GM19372 (cell line): ENCODE measurements around the gene SLC46A1.

ENCODE experiments used
- ATAC-seq: cut with Tn5 transposase; IDR thresholded peaks from one replicate; pipeline ENCODE4 v1.9.1; 2021; ENCODE audit warnings: mild to moderate bottlenecking, low read depth, moderate library complexity; ENCODE audit not compliant: unreplicated experiment

Gene SLC46A1

GRCh38 chr17:28363776-28364650 lies 42.0 kb downstream of the SLC46A1 start:
- no peak for ATAC-seq

- no peak for ATAC-seq
These were observed 42.8 kb downstream of the SLC46A1 start for GRCh38 chr17:28363186-28363585.

- no peak for ATAC-seq
These were observed 48.2 kb downstream of the SLC46A1 start for GRCh38 chr17:28357901-28358197.

GRCh38 chr17:28357061-28357900 lies 48.7 kb downstream of the SLC46A1 start, which contains the start of gene POLDIP2:
TSS of gene POLDIP2 (minus strand) at chr17:28357527. CDS start at chr17:28357448, 79 bp downstream.
- ATAC-seq = peak; percentile 98

- no peak for ATAC-seq
These were observed 55.7 kb downstream of the SLC46A1 start for GRCh38 chr17:28350271-28350670.

GRCh38 chr17:28348979-28349378 lies 57.0 kb downstream of the SLC46A1 start:
- ATAC-seq = no peak

GRCh38 chr17:28347261-28347891 lies 58.6 kb downstream of the SLC46A1 start:
- no peak for ATAC-seq

GRCh38 chr17:28346746-28347246 lies 59.2 kb downstream of the SLC46A1 start:
- no peak for ATAC-seq

GRCh38 chr17:28346199-28346580 lies 59.8 kb downstream of the SLC46A1 start:
- ATAC-seq = no peak

- ATAC-seq = no peak
These were observed 60.4 kb downstream of the SLC46A1 start for GRCh38 chr17:28345419-28346198.
